Measurements from ENCODE around the gene P2RX6.

DNA sequence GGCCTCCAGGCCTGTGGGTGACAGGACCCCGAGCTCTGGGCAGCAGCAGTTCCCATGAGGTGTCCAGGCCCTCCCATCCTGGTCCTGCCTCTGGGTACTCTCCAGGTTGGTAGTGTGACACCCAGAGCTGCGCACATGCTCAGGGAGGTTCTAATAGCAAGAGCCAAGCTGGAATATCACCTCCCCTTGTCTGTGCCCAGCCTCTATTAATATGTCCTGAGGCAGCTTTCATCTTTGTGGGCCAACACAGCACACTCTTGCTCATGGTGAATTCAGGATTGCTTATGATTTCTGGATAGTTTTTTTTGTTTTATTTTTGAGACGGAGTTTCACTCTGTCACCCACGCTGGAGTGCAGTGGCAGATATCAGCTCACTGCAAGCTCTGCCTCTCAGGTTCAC, 3.3 kb downstream of the P2RX6 start:
- TF ChIP-seq, protein P1, sequence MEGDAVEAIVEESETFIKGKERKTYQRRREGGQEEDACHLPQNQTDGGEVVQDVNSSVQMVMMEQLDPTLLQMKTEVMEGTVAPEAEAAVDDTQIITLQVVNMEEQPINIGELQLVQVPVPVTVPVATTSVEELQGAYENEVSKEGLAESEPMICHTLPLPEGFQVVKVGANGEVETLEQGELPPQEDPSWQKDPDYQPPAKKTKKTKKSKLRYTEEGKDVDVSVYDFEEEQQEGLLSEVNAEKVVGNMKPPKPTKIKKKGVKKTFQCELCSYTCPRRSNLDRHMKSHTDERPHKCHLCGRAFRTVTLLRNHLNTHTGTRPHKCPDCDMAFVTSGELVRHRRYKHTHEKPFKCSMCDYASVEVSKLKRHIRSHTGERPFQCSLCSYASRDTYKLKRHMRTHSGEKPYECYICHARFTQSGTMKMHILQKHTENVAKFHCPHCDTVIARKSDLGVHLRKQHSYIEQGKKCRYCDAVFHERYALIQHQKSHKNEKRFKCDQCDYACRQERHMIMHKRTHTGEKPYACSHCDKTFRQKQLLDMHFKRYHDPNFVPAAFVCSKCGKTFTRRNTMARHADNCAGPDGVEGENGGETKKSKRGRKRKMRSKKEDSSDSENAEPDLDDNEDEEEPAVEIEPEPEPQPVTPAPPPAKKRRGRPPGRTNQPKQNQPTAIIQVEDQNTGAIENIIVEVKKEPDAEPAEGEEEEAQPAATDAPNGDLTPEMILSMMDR (IDR thresholded peaks at IDR 0.05) = no peak
- no peak for TF ChIP-seq ZFX (IDR thresholded peaks at IDR 0.05; ENCODE audit: borderline replicate concordance)
